Lower lobe of right lung (tissue), 2 donors: ENCODE data around the gene TNFRSF4. TPM values are rescaled to one million over a fixed set of nuclear protein-coding genes. Genes with fewer than 3 reads are reported as not detected.
"Not testable (repeated sequence)": the region's sequence is repeated elsewhere in the genome, so short reads cannot be mapped to it uniquely, and the experiment has no call there.

Experiments used
- ATAC-seq, 2 donors: fragments of 200-7000 bp; cut with Tn5 transposase; one replicate each; pipeline ENCODE4 v1.9.1; 2020 to 2022; ENCODE audit warnings: mild to moderate bottlenecking in 2 of 2, moderate library complexity in 2 of 2
- DNase-seq: peaks from one replicate; pipeline ENCODE4 v3.0.0-alpha.2; 2020
- H3K27ac ChIP-seq: fragments of 200-600 bp; one replicate; pipeline ENCODE4 v1.8.0; 2022
- H3K27me3 ChIP-seq: fragments of 200-600 bp; one replicate; pipeline ENCODE4 v1.8.0; 2022; ENCODE audit warnings: low read depth
- H3K36me3 ChIP-seq: fragments of 200-600 bp; one replicate; pipeline ENCODE4 v1.8.0; 2022; ENCODE audit warnings: mild to moderate bottlenecking
- H3K4me1 ChIP-seq: fragments of 200-600 bp; one replicate; pipeline ENCODE4 v1.8.0; 2022
- H3K4me3 ChIP-seq: fragments of 200-600 bp; one replicate; pipeline ENCODE4 v1.8.0; 2022; ENCODE audit warnings: mild to moderate bottlenecking
- H3K9me3 ChIP-seq: fragments of 200-600 bp; one replicate; pipeline ENCODE4 v1.8.0; 2022
- CTCF ChIP-seq: fragments of 200-600 bp; IDR thresholded peaks from one replicate; pipeline ENCODE4 v1.8.0; 2022; ENCODE audit warnings: antibody characterized with exemption, mild to moderate bottlenecking
- intact Hi-C: fragments of 100-400 bp; cut with DNase I; formaldehyde crosslinking; loops from one replicate; pipeline ENCODE4 v1.11.0; 2022
- total RNA-seq: library from RNA; stranded (reverse); fragmentation: NEBNext Ultra II Directional; extraction: Animal tissue kit (Norgen Biotek cat#: 25700); gene quantifications from one replicate; pipeline ENCODE4 v1.2.1, GENCODE V29; 2021
- donor health status: DM: no; HTN: yes; CAD: no; lungs with severe emphysema.

The TNFRSF4 gene
- total RNA-seq, 1 donor from 2014 or later: 3.0 TPM

GRCh38 chr1:1178794-1179331, 35.1 kb downstream of the TNFRSF4 start:
- intact Hi-C loops: no loop called here
- H3K27ac ChIP-seq: no peak overlapping the region
- H3K27me3 ChIP-seq: peaks cover 33% of the 10 kb centered on the region
- H3K9me3 ChIP-seq: no peaks in the 10 kb centered on the region
- DNase-seq (peak; percentile 39), ATAC-seq (no peak)
- no peaks in the 10 kb centered on the region for H3K36me3 ChIP-seq
- no peak for TF ChIP-seq CTCF
- no peaks in the 10 kb centered on the region for H3K4me1 ChIP-seq
- H3K4me3 ChIP-seq: no peak overlapping the region

GRCh38 chr1:1177452-1178206, 36.3 kb downstream of the TNFRSF4 start:
- TF ChIP-seq CTCF: no peak
- Histone ChIP-seq H3K27me3 (peaks cover 44% of the 10 kb centered on the region), H3K36me3 (no peaks in the 10 kb centered on the region), H3K9me3 (no peaks in the 10 kb centered on the region), H3K4me3 (no peak overlapping the region), H3K27ac (no peak overlapping the region), H3K4me1 (no peaks in the 10 kb centered on the region)
- ATAC-seq (no peak), DNase-seq (peak; percentile 38)
- intact Hi-C loops: no loop called here

- TF ChIP-seq CTCF: no peak
- H3K4me3 ChIP-seq: no peak overlapping the region
- no peak for ATAC-seq
- H3K36me3 ChIP-seq: no peaks in the 10 kb centered on the region
- no peaks in the 10 kb centered on the region for H3K4me1 ChIP-seq
- DNase-seq: no peak
- H3K27me3 ChIP-seq: peaks cover 50% of the 10 kb centered on the region
- intact Hi-C loops: no loop called here
- H3K27ac ChIP-seq: no peak overlapping the region
- H3K9me3 ChIP-seq: no peaks in the 10 kb centered on the region
Observed at GRCh38 chr1:1176931-1177330, 37.0 kb downstream of the TNFRSF4 start.

GRCh38 chr1:1176063-1176761, 37.7 kb downstream of the TNFRSF4 start:
- DNase-seq, H3K4me3 ChIP-seq, H3K9me3 ChIP-seq, intact Hi-C loops, H3K4me1 ChIP-seq, ATAC-seq, H3K36me3 ChIP-seq, H3K27ac ChIP-seq: not testable (repeated sequence)
- H3K27me3 ChIP-seq: peaks cover 58% of the 10 kb centered on the region

GRCh38 chr1:1175221-1176062, 38.5 kb downstream of the TNFRSF4 start:
- intact Hi-C loops: no loop called here
- no peak for TF ChIP-seq CTCF
- no peak for DNase-seq
- no peaks in the 10 kb centered on the region for H3K36me3 ChIP-seq
- no peak for ATAC-seq
- H3K27ac ChIP-seq: no peak overlapping the region
- H3K27me3 ChIP-seq: peaks cover 64% of the 10 kb centered on the region
- no peaks in the 10 kb centered on the region for H3K4me1 ChIP-seq
- H3K4me3 ChIP-seq: no peak overlapping the region
- no peaks in the 10 kb centered on the region for H3K9me3 ChIP-seq
